ENCODE data around the gene PCDH9.

- TF ChIP-seq POLR2A (IDR thresholded peaks at IDR 0.05; ENCODE audit: low read depth, low read length) (no peak), ATF2 (IDR thresholded peaks at IDR 0.05; ENCODE audit: low read length) (no peak), MAX (IDR thresholded peaks at IDR 0.05; ENCODE audit: low read depth, low read length) (no peak), HCFC1 (IDR thresholded peaks at IDR 0.05; ENCODE audit: low read length) (no peak), SUZ12 (IDR thresholded peaks at IDR 0.05; ENCODE audit: unreplicated experiment) (no peak)
These were observed 235.5 kb downstream of the PCDH9 start for GRCh38 chr13:66994517-66995202.
